GM12892 (cell line): ENCODE data around the gene ZNF415.

Experiments used
- POLR2A ChIP-seq: IDR thresholded peaks from 2 replicates; pipeline ENCODE4 v1.6.1; 2011; ENCODE audit warnings: low read depth, low read length, control low read depth
- POLR2AphosphoS5 ChIP-seq: IDR thresholded peaks from 2 replicates; pipeline ENCODE4 v1.6.1; 2011; ENCODE audit warnings: low read depth, low read length, control low read depth
- TAF1 ChIP-seq: IDR thresholded peaks from 2 replicates; pipeline ENCODE4 v1.6.1; 2011; ENCODE audit warnings: low read depth, mild to moderate bottlenecking, control low read depth, low read length, borderline replicate concordance

DNA sequence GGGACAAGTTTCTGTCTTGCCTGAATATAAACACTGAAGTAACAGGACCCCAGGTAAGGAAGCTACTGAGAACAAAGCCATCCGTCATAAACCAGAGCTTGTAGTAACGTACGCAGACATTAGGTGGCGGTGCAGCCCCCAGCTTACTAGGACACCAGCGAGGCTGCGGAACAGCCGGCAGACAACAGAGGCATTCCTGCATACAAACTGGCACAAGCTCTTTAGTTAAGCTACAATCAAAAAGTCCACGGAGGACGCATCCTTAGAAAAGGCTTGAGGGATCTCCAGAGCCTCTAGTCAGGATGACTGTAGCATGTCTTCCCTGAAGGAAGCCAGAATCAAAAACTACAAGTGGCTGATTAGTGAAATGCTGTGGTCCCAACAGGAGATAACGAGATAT, 55.7 kb downstream of the ZNF415 start:
- TF ChIP-seq POLR2AphosphoS5 (no peak), POLR2A (no peak), TAF1 (no peak)
